ENCODE results near the gene HARS1.
A peak's percentile ranks its signal among the peaks of the same experiment; 100 is the strongest.
"Not testable (repeated sequence)": the region's sequence is repeated elsewhere in the genome, so short reads cannot be mapped to it uniquely, and the experiment has no call there.

Gene HARS1

GRCh38 chr5:140690941-140691924 lies at the start of gene HARS1, which contains the start of gene HARS2:
Gene HARS1 (minus strand): TSS chr5:140691370. CDS start chr5:140691304, 66 bp downstream.
Gene HARS2 (plus strand): TSS chr5:140691455. CDS start chr5:140691649, 194 bp downstream.
- DNase-seq = peak; percentile 72 to 76

DNA sequence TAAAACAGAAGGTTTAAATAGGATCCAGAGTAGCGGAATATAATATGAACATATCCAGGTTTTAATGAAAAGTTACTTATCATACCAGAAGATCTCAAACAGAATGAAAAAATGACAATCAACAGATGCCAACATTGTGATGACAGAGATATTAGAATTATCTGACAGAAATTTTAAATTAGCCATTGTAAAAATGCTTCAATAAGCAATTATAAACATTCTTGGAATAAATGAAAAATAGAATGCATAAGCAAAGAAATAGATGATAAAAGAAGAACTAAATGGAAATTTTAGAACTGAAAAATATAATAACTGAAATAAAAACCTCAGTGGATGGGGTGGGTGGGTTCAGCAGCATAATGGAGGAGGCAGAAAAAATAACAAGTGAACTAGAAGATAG lies 46.3 kb upstream of the HARS1 start:
- no peak for DNase-seq

DNA sequence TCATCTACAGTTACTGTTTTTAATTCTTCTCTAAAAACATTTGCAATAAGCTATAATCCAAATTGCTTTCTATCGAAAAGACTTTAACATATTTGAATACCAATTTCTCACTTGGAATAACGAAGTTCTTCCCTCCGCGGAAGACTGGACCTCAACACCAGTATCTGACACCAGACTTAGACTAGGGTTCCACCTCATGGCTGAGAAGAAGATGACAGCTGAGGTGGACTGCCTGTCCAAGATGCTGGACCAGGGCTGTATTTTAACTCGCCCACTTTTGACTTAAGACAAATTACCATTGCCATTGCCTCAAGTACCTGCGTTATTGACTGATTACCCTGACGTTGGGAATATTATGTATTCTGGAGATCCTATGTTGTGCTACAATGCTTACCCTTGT lies 43.2 kb upstream of the HARS1 start:
- DNase-seq = no peak

DNA sequence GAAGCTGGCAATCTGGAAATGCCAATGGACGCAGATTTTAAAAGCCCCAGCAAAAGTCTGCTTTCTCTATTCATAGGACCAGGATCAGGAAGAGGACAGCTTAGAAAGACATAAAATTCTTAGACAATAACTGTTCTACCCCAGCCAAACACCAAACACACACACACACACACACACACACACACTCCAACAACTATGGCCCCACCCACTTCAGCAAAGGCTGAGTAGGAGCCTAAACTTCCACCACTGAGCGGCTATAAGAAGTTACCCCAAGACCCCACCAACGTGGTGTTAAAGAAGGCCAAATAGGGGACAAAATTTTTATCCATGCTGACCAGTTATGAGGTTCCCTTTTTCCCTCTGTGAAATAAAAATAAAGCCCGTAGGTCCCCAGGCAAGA lies 41.9 kb upstream of the HARS1 start:
- no peak for DNase-seq

DNA sequence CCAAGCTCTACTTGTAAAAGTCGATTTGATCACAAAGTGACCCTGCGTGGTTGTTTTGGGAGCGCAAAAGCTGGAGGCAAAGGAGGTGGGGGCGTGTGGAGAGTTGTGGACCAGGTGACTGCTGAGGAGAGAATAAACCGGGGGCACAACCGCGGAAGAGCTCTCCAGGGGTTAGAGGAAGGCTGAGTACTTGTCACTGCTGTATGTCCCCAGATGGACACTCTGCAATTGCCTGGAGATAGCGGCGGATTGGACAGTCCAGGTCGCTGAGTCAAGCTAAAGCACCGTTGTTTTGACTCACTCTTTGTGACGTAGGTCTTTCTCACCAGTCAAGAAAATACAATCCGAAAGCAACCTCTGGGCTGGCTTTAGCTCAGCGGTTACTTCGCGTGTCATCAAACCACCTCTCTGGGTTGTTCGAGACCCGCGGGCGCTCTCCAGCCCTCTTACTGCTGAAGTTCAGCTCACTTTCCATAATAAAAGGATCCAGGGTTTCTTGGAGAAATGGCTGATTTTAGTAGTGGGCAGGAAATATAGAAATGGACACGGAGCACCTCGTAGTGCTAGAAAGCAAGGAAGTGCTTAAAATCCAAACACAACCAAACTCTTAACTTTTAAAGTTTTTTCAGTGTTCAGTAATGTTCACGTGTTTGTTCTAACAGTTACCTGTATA lies 34.8 kb upstream of the HARS1 start:
- DNase-seq = no peak

DNA sequence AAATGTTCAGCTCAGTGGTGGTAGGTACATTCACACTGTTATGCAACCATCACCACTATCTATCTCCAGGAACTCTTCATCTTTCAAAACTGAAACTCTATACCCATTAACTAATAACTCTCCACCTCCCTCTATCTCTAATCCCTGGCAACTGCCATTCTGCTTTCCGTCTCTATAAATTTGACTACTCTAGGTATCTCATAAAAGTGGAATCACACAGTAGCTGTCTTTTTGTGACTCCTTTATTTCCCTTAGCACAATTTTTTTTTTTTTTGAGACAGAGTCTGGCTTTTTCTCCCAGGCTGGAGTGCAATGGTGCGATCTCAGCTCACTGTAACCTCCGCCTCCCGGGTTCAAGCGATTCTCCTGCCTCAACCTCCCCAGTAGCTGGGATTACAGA lies 30.2 kb upstream of the HARS1 start:
- not testable (repeated sequence) for DNase-seq

- DNase-seq = not testable (repeated sequence)
These were observed 29.6 kb upstream of the HARS1 start for GRCh38 chr5:140720738-140721137.

- DNase-seq = no peak
These were observed 27.1 kb upstream of the HARS1 start for GRCh38 chr5:140718266-140718592.

DNA sequence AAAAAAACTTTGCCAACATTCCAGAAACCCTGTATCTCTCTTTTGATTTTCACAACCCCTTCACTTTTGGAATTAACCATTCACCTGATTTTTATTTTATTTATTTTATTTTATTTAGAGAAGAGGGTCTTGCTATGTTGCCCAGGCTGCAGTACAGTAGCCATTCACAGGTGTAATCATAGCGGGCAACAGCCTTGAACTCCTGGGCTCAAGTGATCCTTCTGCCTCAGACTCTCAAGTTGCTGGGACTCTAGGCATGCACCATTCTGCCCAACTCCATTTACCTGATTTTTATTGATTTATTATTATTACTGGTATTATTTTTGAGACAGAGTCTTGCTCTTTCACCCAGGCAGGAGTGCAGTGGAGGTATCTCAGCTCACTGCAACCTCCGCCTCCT lies 25.1 kb upstream of the HARS1 start:
- not testable (repeated sequence) for DNase-seq

GRCh38 chr5:140713562-140714094 lies 22.5 kb upstream of the HARS1 start:
- no peak for DNase-seq

- DNase-seq = no peak
These were observed 20.6 kb upstream of the HARS1 start for GRCh38 chr5:140711794-140712193.

DNA sequence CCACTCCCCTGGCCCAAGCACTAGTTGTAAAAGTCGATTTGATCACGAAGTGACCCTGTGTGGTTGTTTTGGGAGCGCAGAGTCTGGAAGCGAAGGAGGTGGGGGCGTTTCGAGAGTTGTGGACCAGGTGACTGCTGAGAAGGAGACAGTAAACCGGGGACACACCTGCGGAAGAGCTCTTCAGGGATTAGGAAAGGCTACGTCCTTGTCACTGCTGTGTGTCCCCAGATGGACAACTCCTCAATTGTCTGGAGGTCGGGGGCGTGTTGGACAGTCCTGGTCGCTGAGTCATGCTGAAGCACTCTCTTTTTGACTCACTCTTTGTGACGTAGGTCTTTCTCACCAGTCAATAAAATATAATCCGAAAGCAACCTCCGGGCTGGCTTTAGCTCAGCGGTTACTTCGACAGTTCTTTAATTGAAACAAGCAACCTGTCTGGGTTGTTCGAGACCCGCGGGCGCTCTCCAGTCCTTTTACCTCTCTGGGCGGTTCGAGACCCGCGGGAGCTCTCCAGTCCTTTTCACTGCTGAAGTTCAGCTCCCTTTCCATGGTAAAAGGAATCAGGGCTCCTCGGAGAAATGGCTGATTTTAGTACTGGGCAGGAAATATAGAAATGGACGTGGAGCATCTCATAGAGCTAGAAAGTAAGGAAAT lies 19.9 kb upstream of the HARS1 start:
- DNase-seq = no peak

DNA sequence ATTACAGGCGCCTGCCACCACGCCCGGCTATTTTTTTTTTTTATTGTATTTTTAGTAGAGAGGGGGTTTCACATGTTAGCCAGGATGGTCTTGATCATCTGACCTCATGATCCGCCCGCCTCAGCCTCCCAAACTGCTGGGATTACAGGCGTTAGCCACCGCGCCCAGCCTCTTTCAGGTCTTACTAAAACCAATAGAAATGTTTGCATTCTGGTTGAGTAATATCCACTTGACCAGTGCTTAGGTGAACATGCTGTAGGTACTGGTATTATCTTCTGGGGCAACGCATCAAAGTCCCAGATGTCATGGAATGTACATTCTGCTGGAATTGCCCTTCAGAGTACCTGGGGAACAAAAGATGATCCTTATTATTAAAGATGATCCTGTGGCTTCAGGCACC lies 17.6 kb upstream of the HARS1 start:
- not testable (repeated sequence) for DNase-seq

DNA sequence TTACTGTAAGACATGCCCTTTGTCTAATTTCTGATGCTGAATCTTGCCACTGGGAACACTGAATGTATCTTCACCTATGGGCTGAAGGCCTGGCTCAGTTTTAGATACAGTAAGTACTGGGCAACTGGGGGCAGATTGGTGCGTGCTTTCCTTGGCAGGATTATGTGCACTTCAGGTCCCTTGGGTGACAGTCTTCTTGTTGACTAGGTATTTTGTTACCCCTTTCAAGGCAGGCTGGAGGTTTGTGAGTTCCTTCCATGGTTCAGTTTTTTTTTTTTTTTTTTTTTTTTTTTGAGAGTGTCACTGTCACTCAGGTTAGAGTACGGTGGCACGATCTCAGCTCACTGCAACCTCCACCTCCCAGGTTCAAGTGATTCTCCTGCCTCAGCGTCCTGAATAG lies 16.6 kb upstream of the HARS1 start:
- DNase-seq = no peak

DNA sequence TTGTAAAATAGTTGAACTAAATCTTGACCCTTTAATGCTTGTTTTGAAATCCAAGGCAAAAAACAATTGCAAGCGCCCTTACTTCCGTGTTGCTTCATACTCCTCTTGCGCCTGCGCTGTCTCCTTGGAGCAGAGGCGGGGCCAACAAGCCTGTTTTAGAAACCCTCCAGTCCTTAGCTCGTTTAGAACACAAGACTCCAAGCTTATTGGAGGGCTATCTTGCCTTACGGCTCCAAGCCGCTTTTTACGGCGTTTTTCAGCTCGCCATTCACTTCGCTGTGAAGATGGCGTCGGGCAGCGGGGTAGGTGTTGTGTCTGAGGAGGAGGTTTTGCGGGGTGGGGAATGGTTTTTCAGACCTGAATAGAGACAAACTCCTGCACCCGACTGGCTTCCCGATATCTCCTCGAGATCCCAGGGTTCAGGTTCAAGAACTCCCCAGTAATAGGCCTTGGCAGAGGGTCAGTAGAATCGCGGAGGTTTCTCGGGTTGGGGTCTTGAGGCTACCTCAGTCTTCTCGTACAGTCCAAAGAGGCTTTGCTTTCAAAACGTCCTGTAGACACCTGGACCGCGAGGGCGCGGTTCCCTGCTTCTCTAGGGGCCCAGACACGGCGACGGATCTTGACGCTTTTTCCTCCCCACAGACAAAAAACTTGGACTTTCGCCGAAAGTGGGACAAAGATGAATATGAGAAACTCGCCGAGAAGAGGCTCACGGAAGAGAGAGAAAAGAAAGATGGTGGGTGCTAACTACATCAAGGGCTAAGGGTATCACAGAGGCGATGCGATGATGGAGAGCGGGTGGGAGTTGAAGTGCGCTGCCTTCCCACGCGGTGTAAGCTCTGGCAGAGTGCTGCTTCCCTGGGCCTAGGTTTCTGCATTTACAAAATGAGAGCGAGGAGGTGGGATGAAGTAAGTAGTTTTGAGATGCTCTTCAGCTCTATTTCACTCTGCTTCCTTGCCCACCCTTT lies 9.3 kb upstream of the HARS1 start, which contains the start of gene ZMAT2:
TSS of gene ZMAT2 (plus strand) at position 271 of the 968 bp plus-strand sequence. CDS start at position 285, 14 bp downstream.
- peak; percentile 88 to 92 for DNase-seq

- no peak for DNase-seq
These were observed 5.8 kb upstream of the HARS1 start for GRCh38 chr5:140696891-140697492.

- no peak for DNase-seq
These were observed 3.1 kb upstream of the HARS1 start for GRCh38 chr5:140694276-140694675.

DNA sequence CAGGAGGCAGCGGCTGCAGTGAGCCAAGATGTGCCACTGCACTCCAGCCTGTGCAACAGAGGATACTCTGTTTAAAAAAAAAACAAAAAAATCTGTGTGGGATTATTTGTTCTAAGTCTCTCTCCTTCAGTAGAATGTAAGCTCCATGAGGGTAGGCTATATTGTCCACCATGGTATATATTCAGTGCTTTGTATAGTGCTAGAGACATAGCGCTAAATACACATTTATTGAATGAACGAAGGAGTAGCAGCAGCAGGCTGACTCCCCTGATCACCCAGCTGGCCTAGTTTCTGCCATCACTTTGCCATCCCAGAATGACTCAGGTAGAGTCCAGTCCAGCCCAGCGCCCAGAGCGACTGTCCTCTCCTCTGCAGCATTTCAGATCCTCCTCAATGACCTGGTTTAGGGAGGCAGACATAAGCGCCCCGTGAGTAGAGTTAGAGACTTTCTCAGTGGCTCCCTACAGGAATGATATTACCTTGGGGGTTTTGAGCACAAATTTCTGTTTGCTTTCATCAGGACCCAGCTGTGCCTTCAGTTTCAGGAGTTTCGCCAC lies 716 bp downstream of the HARS1 start:
- no peak for DNase-seq

DNA sequence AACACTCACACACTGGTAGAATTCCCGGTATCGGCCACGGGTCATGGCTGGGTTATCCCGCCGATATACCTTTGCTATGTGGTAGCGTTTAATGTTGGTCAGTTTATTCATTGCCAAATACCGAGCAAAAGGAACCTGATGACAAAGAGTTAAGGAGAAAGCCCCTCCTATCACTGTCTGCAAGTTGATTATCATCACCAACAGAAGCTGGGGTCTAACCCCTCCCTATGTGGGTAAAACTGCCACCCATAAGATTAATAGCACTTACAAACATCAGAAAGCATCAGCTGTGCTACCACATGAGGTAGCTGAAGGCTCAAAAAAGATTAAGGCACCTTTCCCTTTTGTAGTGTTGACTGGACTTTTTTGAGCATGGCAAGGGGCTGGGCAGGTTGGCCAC lies 12.2 kb downstream of the HARS1 start:
- no peak for DNase-seq

GRCh38 chr5:140677947-140678346 lies 13.2 kb downstream of the HARS1 start:
- DNase-seq = no peak

DNA sequence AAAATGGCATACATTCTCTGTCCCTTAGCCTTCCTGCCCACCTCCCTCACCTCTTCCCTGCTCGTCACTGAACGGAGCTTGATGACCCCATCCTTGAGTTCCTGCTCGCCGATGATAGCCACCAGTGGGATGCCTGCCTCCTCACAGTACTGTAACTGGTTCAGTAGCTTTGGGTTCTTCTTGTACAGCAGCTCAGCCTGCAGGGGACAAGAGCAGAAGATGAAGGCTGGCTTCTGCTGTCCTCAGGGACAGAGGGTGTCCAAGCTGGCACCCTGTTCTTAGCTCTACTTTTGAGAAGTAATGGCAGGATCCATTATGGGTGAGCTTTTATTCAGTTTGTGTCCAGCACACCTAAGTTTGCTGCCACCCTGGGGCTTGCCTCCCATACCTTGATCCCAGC lies 16.5 kb downstream of the HARS1 start:
- DNase-seq = no peak

All from NCI-H187 (cell line).